Lung (tissue), 12 donors: ENCODE data around the gene SSR2. TPM values are rescaled to one million over a fixed set of nuclear protein-coding genes. Genes with fewer than 3 reads are reported as not detected.
A peak's percentile ranks its signal among the peaks of the same experiment; 100 is the strongest.

Experiments used
- ATAC-seq: fragments of 200-7000 bp; cut with Tn5 transposase; one replicate; pipeline ENCODE4 v1.9.1; 2020; ENCODE audit warnings: moderate number of reproducible peaks; ENCODE audit not compliant: insufficient read depth, low FRiP score
- DNase-seq, 3 donors: peaks; one replicate each; pipeline ENCODE4 v3.0.0-alpha.2; 2013 to 2017
- H3K27ac ChIP-seq, 2 donors: one replicate each; pipeline ENCODE4 v1.5.1; 2013; ENCODE audit warnings: mild to moderate bottlenecking in 2 of 2, moderate library complexity in 2 of 2, control low read depth in 1 of 2, inconsistent platforms in 1 of 2, low read depth in 1 of 2, low read length in 1 of 2
- H3K27me3 ChIP-seq, 3 donors: one replicate each; pipeline ENCODE4 v1.5.1; 2013; ENCODE audit warnings: low read length in 2 of 3; ENCODE audit not compliant: control insufficient read depth in 3 of 3, insufficient read depth in 3 of 3
- H3K36me3 ChIP-seq, 4 donors: one replicate each; pipeline ENCODE4 v1.5.1; 2013; ENCODE audit warnings: low read length in 4 of 4, mild to moderate bottlenecking in 1 of 4, moderate library complexity in 1 of 4; ENCODE audit not compliant: control insufficient read depth in 4 of 4, insufficient read depth in 4 of 4
- H3K4me1 ChIP-seq, 5 donors: one replicate each; pipeline ENCODE4 v1.5.1; 2013; ENCODE audit warnings: low read length in 5 of 5, mild to moderate bottlenecking in 2 of 5, moderate library complexity in 1 of 5; ENCODE audit not compliant: control insufficient read depth in 5 of 5, insufficient read depth in 5 of 5
- H3K4me3 ChIP-seq: one replicate; pipeline ENCODE4 v1.5.1; 2013; ENCODE audit warnings: mild to moderate bottlenecking, control low read depth, moderate library complexity
- H3K9ac ChIP-seq, 2 donors: one replicate each; pipeline ENCODE4 v1.5.1; 2013; ENCODE audit warnings: low read length in 2 of 2, control low read depth in 1 of 2; ENCODE audit not compliant: insufficient read depth in 1 of 2
- H3K9me3 ChIP-seq, 4 donors: one replicate each; pipeline ENCODE4 v1.5.1; 2013; ENCODE audit warnings: low read length in 3 of 4, mild to moderate bottlenecking in 1 of 4, moderate library complexity in 1 of 4; ENCODE audit not compliant: control insufficient read depth in 4 of 4, insufficient read depth in 3 of 4
- WGBS, 2 donors: extraction: QIAGEN DNeasy Blood & Tissue Kit; methylation state at CpG; one replicate each; pipeline ENCODE4 v1.1.7; 2013; 5-methylcytosine and 5-hydroxymethylcytosine counted together
- polyA plus RNA-seq, 2 donors: library from polyadenylated mRNA; stranded (reverse); fragments of 200-250 nt; gene quantifications; one replicate each; pipeline ENCODE4 v1.2.1, GENCODE V29; 2013
- total RNA-seq, 2 donors: library from RNA; depleted of rRNA in 1 of 2; stranded (reverse); fragments of >200 nt in 1 of 2; gene quantifications; one replicate each; pipeline ENCODE4 v1.2.1, GENCODE V29; 2014 to 2021
- TF ChIP-seq, protein P1 (sequence below): IDR thresholded peaks from 2 replicates; pipeline ENCODE4 v1.5.1; 2012; ENCODE audit warnings: mild to moderate bottlenecking; ENCODE audit errors: control extremely low read depth, extremely low read depth
- donor health status: control.
- donor health status: control.
- donor health status: Bipolar disorder and iron deficiency.
- donor health status: healthy.
- donor health status: DM: yes; HTN: yes; CAD: no.

SSR2 gene
- total and polyA plus RNA-seq, 4 donors, result 281 to 467 (median 292) TPM

DNA sequence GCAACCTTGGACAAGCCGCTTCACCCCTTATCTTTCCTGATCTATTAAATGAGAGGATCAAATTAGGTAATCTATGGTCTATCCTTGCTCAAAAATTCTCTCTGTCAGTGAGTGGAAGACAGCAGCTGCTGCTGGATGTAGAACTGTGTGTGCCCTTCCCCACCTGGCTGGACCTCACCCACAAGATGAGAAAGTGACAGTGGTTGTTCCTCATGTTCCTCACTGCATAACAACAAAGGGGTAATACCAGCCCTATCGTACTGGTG is 16.9 kb downstream of the SSR2 start:
- no peak for DNase-seq
- TF ChIP-seq, protein P1, sequence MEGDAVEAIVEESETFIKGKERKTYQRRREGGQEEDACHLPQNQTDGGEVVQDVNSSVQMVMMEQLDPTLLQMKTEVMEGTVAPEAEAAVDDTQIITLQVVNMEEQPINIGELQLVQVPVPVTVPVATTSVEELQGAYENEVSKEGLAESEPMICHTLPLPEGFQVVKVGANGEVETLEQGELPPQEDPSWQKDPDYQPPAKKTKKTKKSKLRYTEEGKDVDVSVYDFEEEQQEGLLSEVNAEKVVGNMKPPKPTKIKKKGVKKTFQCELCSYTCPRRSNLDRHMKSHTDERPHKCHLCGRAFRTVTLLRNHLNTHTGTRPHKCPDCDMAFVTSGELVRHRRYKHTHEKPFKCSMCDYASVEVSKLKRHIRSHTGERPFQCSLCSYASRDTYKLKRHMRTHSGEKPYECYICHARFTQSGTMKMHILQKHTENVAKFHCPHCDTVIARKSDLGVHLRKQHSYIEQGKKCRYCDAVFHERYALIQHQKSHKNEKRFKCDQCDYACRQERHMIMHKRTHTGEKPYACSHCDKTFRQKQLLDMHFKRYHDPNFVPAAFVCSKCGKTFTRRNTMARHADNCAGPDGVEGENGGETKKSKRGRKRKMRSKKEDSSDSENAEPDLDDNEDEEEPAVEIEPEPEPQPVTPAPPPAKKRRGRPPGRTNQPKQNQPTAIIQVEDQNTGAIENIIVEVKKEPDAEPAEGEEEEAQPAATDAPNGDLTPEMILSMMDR, result no peak
- peak overlapping the region in 1 of 2 donors; percentile 87 for H3K27ac ChIP-seq

DNA sequence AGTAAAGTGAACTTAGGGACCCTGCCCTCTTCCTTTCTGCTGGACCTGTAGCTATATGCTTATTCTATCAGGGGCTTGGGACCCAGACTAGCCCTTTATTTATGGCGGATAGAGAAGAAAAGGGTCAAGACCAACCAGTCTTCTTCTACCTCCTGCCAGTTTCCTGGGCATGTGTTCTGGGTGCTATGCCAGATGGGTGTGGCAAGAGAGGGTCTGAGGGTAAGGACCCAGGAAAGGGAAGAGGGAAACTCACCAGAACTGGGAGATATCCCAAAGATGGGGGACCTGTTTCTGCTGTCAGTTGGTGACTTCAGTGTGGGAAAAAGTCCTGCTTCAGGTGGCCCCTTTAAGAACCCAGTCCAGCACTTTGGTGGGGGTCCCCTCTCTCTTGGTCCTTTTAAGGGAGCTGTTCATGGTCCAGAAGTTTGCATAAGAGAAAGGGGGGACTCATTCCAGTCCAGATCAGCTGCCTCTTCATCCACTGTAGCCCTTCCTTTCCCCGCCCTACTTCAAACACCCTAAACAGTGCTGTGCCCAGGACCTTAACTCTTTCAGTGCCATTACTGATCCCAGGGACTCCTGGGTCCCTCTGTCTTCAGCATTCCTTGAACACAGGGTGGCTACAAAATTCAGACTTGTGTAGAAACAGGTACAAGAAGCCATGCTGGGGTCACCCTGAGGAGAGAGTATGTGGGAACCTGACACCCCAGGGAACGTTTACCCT is 18.4 kb downstream of the SSR2 start:
- peak overlapping the region in 1 of 2 donors; percentile 73 for H3K27ac ChIP-seq

More for the DNA sequence above, 16.9 kb downstream of the SSR2 start:
- WGBS, 2 donors, result 41 to 62% methylated on average over 2 of the region's 2 CpGs
- H3K4me1 ChIP-seq, result peaks cover 0 to 8% (median 0%) of the 10 kb centered on the region in 5 donors
- no peak overlapping the region for H3K4me3 ChIP-seq
- H3K27me3 ChIP-seq, result no peaks in the 10 kb centered on the region
- no peaks in the 10 kb centered on the region for H3K9me3 ChIP-seq
- peaks cover 0 to 9% (median 1%) of the 10 kb centered on the region in 4 donors for H3K36me3 ChIP-seq
- H3K9ac ChIP-seq, result peak overlapping the region in 1 of 2 donors; percentile 58
- ATAC-seq, result no peak

DNA sequence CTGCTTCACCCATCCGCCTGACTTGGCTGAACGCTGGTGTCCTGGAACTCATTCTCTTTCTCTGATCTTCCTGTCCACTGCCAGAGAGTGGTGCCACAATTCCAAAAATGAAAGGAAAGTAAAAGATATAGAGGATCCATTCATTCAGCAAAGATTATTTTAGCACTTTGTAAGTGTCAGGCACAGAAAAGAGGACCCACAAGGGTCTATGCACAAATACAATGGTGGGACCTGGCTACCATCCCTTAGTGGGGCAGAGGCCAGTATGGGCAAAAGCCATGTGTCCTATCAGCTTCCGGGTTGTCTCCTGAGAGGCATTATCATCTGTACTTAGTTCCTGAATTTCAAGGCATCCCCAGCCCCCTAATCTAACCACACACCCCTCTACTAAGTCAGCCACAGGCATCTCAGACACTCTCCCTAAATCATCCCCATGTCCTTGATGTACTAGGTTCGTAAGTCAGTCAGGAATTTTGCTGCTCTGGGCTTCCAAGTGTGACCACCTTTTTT is 19.0 kb downstream of the SSR2 start:
- H3K4me1 ChIP-seq, result peaks cover 0 to 8% (median 0%) of the 10 kb centered on the region in 5 donors
- H3K27me3 ChIP-seq, result no peaks in the 10 kb centered on the region
- no peak for DNase-seq
- no peak overlapping the region for H3K4me3 ChIP-seq
- H3K36me3 ChIP-seq, result peaks cover 0 to 2% (median 0%) of the 10 kb centered on the region in 4 donors
- ATAC-seq, result no peak
- H3K27ac ChIP-seq, result peak overlapping the region in 1 of 2 donors; percentile 81
- no peaks in the 10 kb centered on the region for H3K9me3 ChIP-seq
- H3K9ac ChIP-seq, result no peak overlapping the region
- 50 to 51% methylated on average over 4 of the region's 4 CpGs for WGBS, 2 donors
- TF ChIP-seq, protein P1, result no peak

More for the DNA sequence above, 18.4 kb downstream of the SSR2 start:
- H3K36me3 ChIP-seq, result peaks cover 0 to 6% (median 0%) of the 10 kb centered on the region in 4 donors
- no peaks in the 10 kb centered on the region for H3K9me3 ChIP-seq
- H3K4me1 ChIP-seq, result peaks cover 0 to 8% (median 0%) of the 10 kb centered on the region in 5 donors
- H3K9ac ChIP-seq, result no peak overlapping the region
- H3K4me3 ChIP-seq, result no peak overlapping the region
- H3K27me3 ChIP-seq, result no peaks in the 10 kb centered on the region
- 45 to 81% methylated on average over 3 of the region's 3 CpGs for WGBS, 2 donors
- DNase-seq (no peak), ATAC-seq (no peak)
- TF ChIP-seq, protein P1, result no peak
